Measurements from ENCODE around the gene PTHLH.
A peak's percentile ranks its signal among the peaks of the same experiment; 100 is the strongest.

PTHLH gene

GRCh38 chr12:27969624-27970400 lies 2.7 kb downstream of the PTHLH start:
- peak overlapping the region; percentile 43 for H3K4me3 ChIP-seq (ENCODE audit: low read length)
- H3K4me1 ChIP-seq (ENCODE audit: insufficient read depth, low read length), result peaks cover 17% of the 10 kb centered on the region
- peaks cover 1% of the 10 kb centered on the region for H3K9me3 ChIP-seq (ENCODE audit: low read length)
- peaks cover 71% of the 10 kb centered on the region for H3K27me3 ChIP-seq (ENCODE audit: insufficient read depth, low read length)
- H2AFZ ChIP-seq (ENCODE audit: low read depth, low read length), result peak overlapping the region; percentile 55
- no peaks in the 10 kb centered on the region for H3K36me3 ChIP-seq (ENCODE audit: insufficient read depth, low read length)

GRCh38 chr12:27968972-27969623 lies 3.4 kb downstream of the PTHLH start:
- Histone ChIP-seq H3K27me3 (ENCODE audit: insufficient read depth, low read length) (peaks cover 64% of the 10 kb centered on the region), H3K9me3 (ENCODE audit: low read length) (peaks cover 1% of the 10 kb centered on the region), H3K4me3 (ENCODE audit: low read length) (peak overlapping the region; percentile 43), H3K36me3 (ENCODE audit: insufficient read depth, low read length) (no peaks in the 10 kb centered on the region), H3K4me1 (ENCODE audit: insufficient read depth, low read length) (peaks cover 17% of the 10 kb centered on the region), H2AFZ (ENCODE audit: low read depth, low read length) (peak overlapping the region; percentile 17)

GRCh38 chr12:27967551-27968054 lies 4.9 kb downstream of the PTHLH start:
- Histone ChIP-seq H2AFZ (ENCODE audit: low read depth, low read length) (no peak overlapping the region), H3K4me1 (ENCODE audit: insufficient read depth, low read length) (peaks cover 17% of the 10 kb centered on the region), H3K9me3 (ENCODE audit: low read length) (no peaks in the 10 kb centered on the region), H3K27me3 (ENCODE audit: insufficient read depth, low read length) (peaks cover 49% of the 10 kb centered on the region), H3K36me3 (ENCODE audit: insufficient read depth, low read length) (no peaks in the 10 kb centered on the region), H3K4me3 (ENCODE audit: low read length) (no peak overlapping the region)

- H3K36me3 ChIP-seq (ENCODE audit: insufficient read depth, low read length), result no peaks in the 10 kb centered on the region
- H2AFZ ChIP-seq (ENCODE audit: low read depth, low read length), result no peak overlapping the region
- peaks cover 17% of the 10 kb centered on the region for H3K4me1 ChIP-seq (ENCODE audit: insufficient read depth, low read length)
- H3K27me3 ChIP-seq (ENCODE audit: insufficient read depth, low read length), result peaks cover 43% of the 10 kb centered on the region
- no peak overlapping the region for H3K4me3 ChIP-seq (ENCODE audit: low read length)
- H3K9me3 ChIP-seq (ENCODE audit: low read length), result no peaks in the 10 kb centered on the region
These were observed 5.7 kb downstream of the PTHLH start for GRCh38 chr12:27966870-27967269.

GRCh38 chr12:27965966-27966365 lies 6.6 kb downstream of the PTHLH start:
- no peak overlapping the region for H2AFZ ChIP-seq (ENCODE audit: low read depth, low read length)
- H3K36me3 ChIP-seq (ENCODE audit: insufficient read depth, low read length), result no peaks in the 10 kb centered on the region
- peaks cover 34% of the 10 kb centered on the region for H3K27me3 ChIP-seq (ENCODE audit: insufficient read depth, low read length)
- no peaks in the 10 kb centered on the region for H3K9me3 ChIP-seq (ENCODE audit: low read length)
- H3K4me3 ChIP-seq (ENCODE audit: low read length), result no peak overlapping the region
- peaks cover 17% of the 10 kb centered on the region for H3K4me1 ChIP-seq (ENCODE audit: insufficient read depth, low read length)

GRCh38 chr12:27965411-27965810 lies 7.1 kb downstream of the PTHLH start:
- Histone ChIP-seq H3K4me1 (ENCODE audit: insufficient read depth, low read length) (peaks cover 14% of the 10 kb centered on the region), H3K9me3 (ENCODE audit: low read length) (no peaks in the 10 kb centered on the region), H2AFZ (ENCODE audit: low read depth, low read length) (no peak overlapping the region), H3K4me3 (ENCODE audit: low read length) (no peak overlapping the region), H3K27me3 (ENCODE audit: insufficient read depth, low read length) (peaks cover 30% of the 10 kb centered on the region), H3K36me3 (ENCODE audit: insufficient read depth, low read length) (no peaks in the 10 kb centered on the region)

- H3K27me3 ChIP-seq (ENCODE audit: insufficient read depth, low read length), result peaks cover 22% of the 10 kb centered on the region
- H3K4me1 ChIP-seq (ENCODE audit: insufficient read depth, low read length), result peaks cover 11% of the 10 kb centered on the region
- no peak overlapping the region for H2AFZ ChIP-seq (ENCODE audit: low read depth, low read length)
- H3K4me3 ChIP-seq (ENCODE audit: low read length), result no peak overlapping the region
- no peaks in the 10 kb centered on the region for H3K9me3 ChIP-seq (ENCODE audit: low read length)
- H3K36me3 ChIP-seq (ENCODE audit: insufficient read depth, low read length), result no peaks in the 10 kb centered on the region
These were observed 8.4 kb downstream of the PTHLH start for GRCh38 chr12:27964123-27964522.

- peaks cover 5% of the 10 kb centered on the region for H3K4me1 ChIP-seq (ENCODE audit: insufficient read depth, low read length)
- H3K9me3 ChIP-seq (ENCODE audit: low read length), result no peaks in the 10 kb centered on the region
- H3K4me3 ChIP-seq (ENCODE audit: low read length), result no peak overlapping the region
- no peaks in the 10 kb centered on the region for H3K36me3 ChIP-seq (ENCODE audit: insufficient read depth, low read length)
- no peaks in the 10 kb centered on the region for H3K27me3 ChIP-seq (ENCODE audit: insufficient read depth, low read length)
- no peak overlapping the region for H2AFZ ChIP-seq (ENCODE audit: low read depth, low read length)
These were observed 11.7 kb downstream of the PTHLH start for GRCh38 chr12:27960821-27961220.

GRCh38 chr12:27958675-27959074 lies 13.9 kb downstream of the PTHLH start:
- Histone ChIP-seq H3K9me3 (ENCODE audit: low read length) (no peaks in the 10 kb centered on the region), H3K4me1 (ENCODE audit: insufficient read depth, low read length) (peaks cover 5% of the 10 kb centered on the region), H3K27me3 (ENCODE audit: insufficient read depth, low read length) (peaks cover 2% of the 10 kb centered on the region), H2AFZ (ENCODE audit: low read depth, low read length) (no peak overlapping the region), H3K36me3 (ENCODE audit: insufficient read depth, low read length) (no peaks in the 10 kb centered on the region), H3K4me3 (ENCODE audit: low read length) (no peak overlapping the region)

- H3K4me3 ChIP-seq (ENCODE audit: low read length), result no peak overlapping the region
- H3K36me3 ChIP-seq (ENCODE audit: insufficient read depth, low read length), result no peaks in the 10 kb centered on the region
- no peak overlapping the region for H2AFZ ChIP-seq (ENCODE audit: low read depth, low read length)
- H3K4me1 ChIP-seq (ENCODE audit: insufficient read depth, low read length), result peaks cover 9% of the 10 kb centered on the region
- H3K9me3 ChIP-seq (ENCODE audit: low read length), result no peaks in the 10 kb centered on the region
- H3K27me3 ChIP-seq (ENCODE audit: insufficient read depth, low read length), result peaks cover 2% of the 10 kb centered on the region
These were observed 15.2 kb downstream of the PTHLH start for GRCh38 chr12:27957366-27957765.

GRCh38 chr12:27953817-27954216 lies 18.7 kb downstream of the PTHLH start:
- H3K4me1 ChIP-seq (ENCODE audit: insufficient read depth, low read length), result peaks cover 11% of the 10 kb centered on the region
- H3K9me3 ChIP-seq (ENCODE audit: low read length), result no peaks in the 10 kb centered on the region
- no peak overlapping the region for H3K4me3 ChIP-seq (ENCODE audit: low read length)
- no peak overlapping the region for H2AFZ ChIP-seq (ENCODE audit: low read depth, low read length)
- H3K27me3 ChIP-seq (ENCODE audit: insufficient read depth, low read length), result peaks cover 2% of the 10 kb centered on the region
- no peaks in the 10 kb centered on the region for H3K36me3 ChIP-seq (ENCODE audit: insufficient read depth, low read length)

GRCh38 chr12:27953348-27953747 lies 19.2 kb downstream of the PTHLH start:
- H3K36me3 ChIP-seq (ENCODE audit: insufficient read depth, low read length), result no peaks in the 10 kb centered on the region
- H3K27me3 ChIP-seq (ENCODE audit: insufficient read depth, low read length), result peaks cover 4% of the 10 kb centered on the region
- H3K4me1 ChIP-seq (ENCODE audit: insufficient read depth, low read length), result peaks cover 11% of the 10 kb centered on the region
- no peak overlapping the region for H3K4me3 ChIP-seq (ENCODE audit: low read length)
- no peak overlapping the region for H2AFZ ChIP-seq (ENCODE audit: low read depth, low read length)
- H3K9me3 ChIP-seq (ENCODE audit: low read length), result no peaks in the 10 kb centered on the region

GRCh38 chr12:27952510-27952909 lies 20.0 kb downstream of the PTHLH start:
- peak overlapping the region; percentile 6 for H3K4me3 ChIP-seq (ENCODE audit: low read length)
- peaks cover 11% of the 10 kb centered on the region for H3K4me1 ChIP-seq (ENCODE audit: insufficient read depth, low read length)
- peak overlapping the region; percentile 3 for H2AFZ ChIP-seq (ENCODE audit: low read depth, low read length)
- peaks cover 4% of the 10 kb centered on the region for H3K27me3 ChIP-seq (ENCODE audit: insufficient read depth, low read length)
- H3K9me3 ChIP-seq (ENCODE audit: low read length), result no peaks in the 10 kb centered on the region
- no peaks in the 10 kb centered on the region for H3K36me3 ChIP-seq (ENCODE audit: insufficient read depth, low read length)

All from neuron (in vitro differentiated cells).